PC-3 (cell line): ENCODE data around the gene CDK4. TPM values are rescaled to one million over a fixed set of nuclear protein-coding genes. Genes with fewer than 3 reads are reported as not detected.

Experiments
- ATAC-seq: fragments of 200-7000 bp; cut with Tn5 transposase; 2 replicates; pipeline ENCODE4 v1.9.1; 2020; ENCODE audit warnings: mild to moderate bottlenecking, moderate library complexity
- BruUV-seq: library from RNA; stranded (reverse); fragments of 400-500 nt; replicated peaks from 2 replicates; lab custom pipeline; 2021; lab: Mats Ljungman, UMichigan
- CTCF ChIA-PET: fragments of 300-600 bp; sonication (Branson Sonifier 250); formaldehyde crosslinking; loops from one replicate; lab custom pipeline; 2022; ENCODE audit warnings: antibody characterized with exemption; lab: Charles Lee
- POLR2A ChIA-PET: fragments of 300-600 bp; sonication (Branson Sonifier 250); formaldehyde crosslinking; loops from one replicate; lab custom pipeline; 2022; ENCODE audit warnings: antibody characterized with exemption; ENCODE audit not compliant: unreplicated experiment; lab: Charles Lee
- DNase-seq: peaks from one replicate; pipeline ENCODE4 v3.0.0-alpha.2; 2015
- H2AFZ ChIP-seq: fragments of 300-600 bp; sonication (generic); 2 replicates; pipeline ENCODE4 v1.6.0; 2016; ENCODE audit warnings: antibody characterized with exemption, low read length
- H3F3A ChIP-seq: fragments of 300-600 bp; sonication (generic); one replicate; pipeline ENCODE4 v1.6.0; 2017; ENCODE audit warnings: antibody characterized with exemption, low read length, control low read depth, mild to moderate bottlenecking; ENCODE audit not compliant: unreplicated experiment
- H3K27ac ChIP-seq: fragments of 300-600 bp; sonication (generic); 2 replicates; pipeline ENCODE4 v1.5.1; 2016; ENCODE audit warnings: mild to moderate bottlenecking, low read length
- H3K27me3 ChIP-seq: fragments of 300-600 bp; sonication (generic); 2 replicates; pipeline ENCODE4 v1.6.1; 2016; ENCODE audit warnings: low read length, mixed read lengths
- H3K36me3 ChIP-seq: fragments of 300-600 bp; sonication (generic); 2 replicates; pipeline ENCODE4 v1.6.1; 2016; ENCODE audit warnings: low read depth, mixed run types, low read length, mixed read lengths
- H3K4me1 ChIP-seq: fragments of 300-600 bp; sonication (generic); 2 replicates; pipeline ENCODE4 v1.5.1; 2016; ENCODE audit warnings: low read length; ENCODE audit not compliant: insufficient read depth
- H3K4me2 ChIP-seq: fragments of 300-600 bp; sonication (generic); 2 replicates; pipeline ENCODE4 v1.6.0; 2016; ENCODE audit warnings: low read length
- H3K4me3 ChIP-seq: fragments of 300-600 bp; sonication (generic); 2 replicates; pipeline ENCODE4 v1.5.1; 2016; ENCODE audit warnings: mild to moderate bottlenecking, low read length, mixed read lengths
- H3K79me2 ChIP-seq: fragments of 300-600 bp; sonication (generic); 2 replicates; pipeline ENCODE4 v1.6.1; 2017; ENCODE audit warnings: low read length, mixed read lengths
- H3K9ac ChIP-seq: fragments of 300-600 bp; sonication (generic); 2 replicates; pipeline ENCODE4 v1.6.0; 2016; ENCODE audit warnings: mild to moderate bottlenecking, low read length
- H3K9me2 ChIP-seq: fragments of 300-600 bp; sonication (generic); replicated peaks from 2 replicates; pipeline ENCODE4 v1.6.1; 2016; ENCODE audit warnings: mixed run types, low read length, mixed read lengths
- H3K9me3 ChIP-seq: fragments of 300-600 bp; sonication (generic); 2 replicates; pipeline ENCODE4 v1.6.1; 2016; ENCODE audit warnings: low read length, mixed read lengths
- H4K20me1 ChIP-seq: fragments of 300-600 bp; sonication (generic); 2 replicates; pipeline ENCODE4 v1.6.1; 2016; ENCODE audit warnings: low read length, mixed read lengths
- CTCF ChIP-seq: fragments of 300-600 bp; sonication (generic); conservative IDR thresholded peaks from 2 replicates; pipeline ENCODE4 v1.5.1; 2017; ENCODE audit warnings: antibody characterized with exemption, low read depth, mild to moderate bottlenecking, low read length
- EZH2 ChIP-seq: fragments of 300-600 bp; sonication (generic); IDR thresholded peaks from one replicate; pipeline ENCODE4 v1.6.1; 2017; ENCODE audit warnings: antibody characterized with exemption, mild to moderate bottlenecking, low read length; ENCODE audit not compliant: unreplicated experiment
- EZH2phosphoT487 ChIP-seq: fragments of 300-600 bp; sonication (generic); IDR thresholded peaks from 2 replicates; pipeline ENCODE4 v1.6.1; 2018; ENCODE audit warnings: mild to moderate bottlenecking, antibody characterized with exemption, low read length, borderline replicate concordance
- intact Hi-C: fragments of 100-400 bp; cut with micrococcal nuclease; formaldehyde crosslinking; loops from 2 replicates; pipeline ENCODE4 v1.9.0; 2023
- total RNA-seq: library from RNA; depleted of rRNA; stranded (reverse); fragments of >200 nt; gene quantifications from 2 replicates; pipeline ENCODE4 v1.2.3, GENCODE V29; 2014

CDK4 gene
- total RNA-seq, 1 experiment from 2014 or later = 212 TPM

DNA sequence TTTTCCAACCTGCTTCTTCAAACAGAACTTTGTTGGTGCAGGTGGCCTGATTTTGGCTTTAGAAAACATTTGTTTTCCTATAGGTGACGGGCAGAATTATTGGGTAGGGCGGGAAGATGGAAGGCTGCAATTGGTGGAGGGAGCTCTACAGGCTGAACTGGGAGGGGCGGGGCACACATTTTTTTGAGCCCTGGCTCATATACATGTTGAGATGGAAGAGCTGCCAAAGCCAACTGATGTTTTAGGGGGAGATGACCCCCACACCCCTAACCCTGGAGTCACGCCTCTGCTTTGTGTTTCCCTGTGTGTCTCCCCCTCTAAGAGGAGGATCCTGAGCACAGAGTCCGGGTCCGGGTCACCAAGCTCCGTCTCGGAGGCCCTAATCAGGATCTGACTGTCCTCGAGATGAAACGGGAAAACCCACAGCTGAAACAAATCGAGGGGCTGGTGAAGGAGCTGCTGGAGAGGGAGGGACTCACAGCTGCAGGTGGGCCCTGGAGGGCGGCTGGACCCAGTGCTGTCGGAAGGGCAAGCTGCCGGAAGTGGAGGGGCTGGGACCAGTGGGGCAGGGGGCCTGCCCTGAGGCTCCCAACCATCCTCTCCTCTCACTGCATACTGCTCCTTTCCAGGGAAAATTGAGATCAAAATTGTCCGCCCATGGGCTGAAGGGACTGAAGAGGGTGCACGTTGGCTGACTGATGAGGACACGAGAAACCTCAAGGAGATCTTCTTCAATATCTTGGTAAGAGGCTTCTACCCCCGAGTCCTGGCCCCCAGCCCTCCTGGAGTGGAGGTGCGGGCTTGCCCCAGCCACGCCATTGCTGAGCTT lies 32.1 kb downstream of the CDK4 start:
- no TSS peak for BruUV-seq
- H3K9me2 ChIP-seq = no peaks in the 10 kb centered on the region
- H3K27me3 ChIP-seq = no peaks in the 10 kb centered on the region
- H3K4me1 ChIP-seq = no peaks in the 10 kb centered on the region
- H3K4me3 ChIP-seq = no peak overlapping the region
- H3K36me3 ChIP-seq = peaks cover 11% of the 10 kb centered on the region; the same call in 1 of the 2 replicates
- H3K79me2 ChIP-seq = no peaks in the 10 kb centered on the region
- no peak overlapping the region for H2AFZ ChIP-seq
- no peak overlapping the region for H3K9ac ChIP-seq
- DNase-seq = no peak
- TF ChIP-seq CTCF (no peak), EZH2 (no peak), EZH2phosphoT487 (no peak)
- no peaks in the 10 kb centered on the region for H3K9me3 ChIP-seq
- no peaks in the 10 kb centered on the region for H4K20me1 ChIP-seq
- H3K27ac ChIP-seq = no peak overlapping the region
- H3K4me2 ChIP-seq = no peak overlapping the region
- H3F3A ChIP-seq = no peaks in the 10 kb centered on the region
- intact Hi-C loops = no loop called here
- POLR2A ChIA-PET = no interaction called here
- no peak for ATAC-seq
- CTCF ChIA-PET = no interaction called here

DNA sequence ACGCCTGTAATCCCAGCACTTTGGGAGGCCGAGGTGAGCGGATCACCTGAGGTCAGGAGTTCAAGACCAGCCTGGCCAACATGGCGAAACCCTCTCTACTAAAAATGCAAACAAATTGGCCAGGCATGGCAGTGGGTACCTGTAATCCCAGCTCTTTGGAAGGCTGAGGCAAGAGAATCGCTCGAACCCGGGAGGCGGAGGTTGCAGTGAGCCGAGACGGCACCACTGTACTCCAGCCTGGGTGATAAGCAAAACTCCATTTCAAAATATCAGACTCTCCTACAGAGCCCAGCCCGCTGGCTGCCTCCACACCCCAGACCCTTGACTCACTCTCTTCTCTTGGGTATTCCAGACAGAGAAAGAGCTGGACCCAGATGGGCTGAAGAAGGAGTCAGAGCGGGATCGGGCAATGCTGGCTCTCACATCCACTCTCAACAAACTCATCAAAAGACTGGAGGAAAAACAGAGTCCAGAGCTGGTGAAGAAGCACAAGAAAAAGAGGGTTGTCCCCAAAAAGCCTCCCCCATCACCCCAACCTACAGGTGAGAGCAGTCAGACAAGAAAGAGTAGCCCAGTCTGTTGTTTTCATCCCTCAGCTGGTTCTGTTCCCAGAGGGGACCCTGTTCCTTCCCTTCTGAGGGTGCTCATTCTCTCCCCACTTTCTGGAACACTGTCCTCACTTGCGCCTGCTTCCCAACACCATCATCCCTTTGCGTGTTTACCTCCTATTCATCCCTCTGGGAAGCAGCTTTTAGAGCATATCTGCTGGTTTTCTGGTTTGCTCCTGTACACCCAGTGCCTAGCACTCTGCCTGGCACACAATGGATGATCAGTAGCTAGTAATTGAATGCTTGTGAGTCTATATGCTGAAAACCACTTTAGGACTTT lies 33.2 kb downstream of the CDK4 start:
- H3K4me2 ChIP-seq = no peak overlapping the region
- ChIA-PET POLR2A (no interaction called here), CTCF (no interaction called here)
- ATAC-seq = no peak
- H3K4me1 ChIP-seq = no peaks in the 10 kb centered on the region
- H3K9me2 ChIP-seq = no peaks in the 10 kb centered on the region
- no TSS peak for BruUV-seq
- no peaks in the 10 kb centered on the region for H3K79me2 ChIP-seq
- no peaks in the 10 kb centered on the region for H4K20me1 ChIP-seq
- no peak for DNase-seq
- peaks cover 11% of the 10 kb centered on the region; the same call in 1 of the 2 replicates for H3K36me3 ChIP-seq
- no peaks in the 10 kb centered on the region for H3K27me3 ChIP-seq
- H3K9me3 ChIP-seq = no peaks in the 10 kb centered on the region
- H3K9ac ChIP-seq = no peak overlapping the region
- H3F3A ChIP-seq = no peaks in the 10 kb centered on the region
- TF ChIP-seq EZH2 = no peak
- TF ChIP-seq CTCF = no peak
- no peak for TF ChIP-seq EZH2phosphoT487
- no peak overlapping the region for H3K4me3 ChIP-seq
- no peak overlapping the region for H2AFZ ChIP-seq
- intact Hi-C loops = no loop called here
- no peak overlapping the region for H3K27ac ChIP-seq
